NB4 (cell line): ENCODE data around the gene FGF12.

Experiments
- CTCF ChIP-seq: IDR thresholded peaks from one replicate; pipeline ENCODE4 v1.5.1; 2012; ENCODE audit warnings: low read depth, low read length
- POLR2A ChIP-seq: IDR thresholded peaks from 2 replicates; pipeline ENCODE4 v1.6.1; 2011; ENCODE audit warnings: mild to moderate bottlenecking; ENCODE audit not compliant: insufficient read length; ENCODE audit errors: extremely low read depth

GRCh38 chr3:192563417-192563816 is 163.9 kb downstream of the FGF12 start:
- no peak for TF ChIP-seq CTCF
- no peak for TF ChIP-seq POLR2A
